Measurements from ENCODE around the gene HOXA7.

HOXA7 gene

GRCh38 chr7:27145914-27146412, 10.5 kb downstream of the HOXA7 start:
- no peak for DNase-seq

DNA sequence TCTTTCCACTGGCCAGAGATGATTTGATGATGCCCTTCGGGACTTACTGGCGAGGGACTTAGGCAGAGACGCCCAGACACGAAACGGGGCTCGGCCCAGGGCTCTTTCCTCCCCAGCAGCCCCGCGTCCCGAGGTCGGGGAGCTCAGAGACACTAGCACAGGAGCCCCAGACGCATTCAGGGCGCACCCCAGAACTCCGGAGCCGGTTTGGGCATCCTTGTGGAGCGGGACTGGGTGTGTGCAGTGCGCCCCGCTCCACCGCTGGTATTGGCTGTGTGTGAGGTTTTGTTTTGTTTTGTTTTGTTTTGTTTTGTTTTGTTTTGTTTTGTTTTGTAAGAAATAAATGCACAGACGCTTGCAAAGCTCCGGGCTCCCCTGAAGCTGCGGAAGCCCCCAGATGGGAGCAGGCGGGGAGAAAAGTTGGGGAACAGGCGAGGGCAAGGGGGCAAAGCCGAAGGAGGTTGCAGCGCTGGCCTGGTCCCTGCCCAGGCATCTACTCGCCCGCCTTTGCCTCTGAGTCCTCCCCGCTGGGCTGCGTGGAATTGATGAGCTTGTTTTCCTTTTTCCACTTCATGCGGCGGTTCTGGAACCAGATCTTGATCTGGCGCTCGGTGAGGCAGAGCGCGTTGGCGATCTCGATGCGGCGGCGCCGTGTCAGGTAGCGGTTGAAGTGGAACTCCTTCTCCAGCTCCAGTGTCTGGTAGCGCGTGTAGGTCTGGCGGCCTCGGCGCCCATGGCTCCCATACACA, 11.1 kb downstream of the HOXA7 start:
- DNase-seq, result no peak

GRCh38 chr7:27144781-27145164, 11.7 kb downstream of the HOXA7 start:
- DNase-seq, result no peak

GRCh38 chr7:27143950-27144780, 12.3 kb downstream of the HOXA7 start:
- no peak for DNase-seq

- peak; percentile 89 for DNase-seq
Observed at GRCh38 chr7:27143023-27143949, 13.2 kb downstream of the HOXA7 start, which contains the start of gene HOXA5. Gene HOXA5, minus strand, starts transcription at chr7:27143681. Its CDS starts 74 bp downstream, at chr7:27143607.

DNA sequence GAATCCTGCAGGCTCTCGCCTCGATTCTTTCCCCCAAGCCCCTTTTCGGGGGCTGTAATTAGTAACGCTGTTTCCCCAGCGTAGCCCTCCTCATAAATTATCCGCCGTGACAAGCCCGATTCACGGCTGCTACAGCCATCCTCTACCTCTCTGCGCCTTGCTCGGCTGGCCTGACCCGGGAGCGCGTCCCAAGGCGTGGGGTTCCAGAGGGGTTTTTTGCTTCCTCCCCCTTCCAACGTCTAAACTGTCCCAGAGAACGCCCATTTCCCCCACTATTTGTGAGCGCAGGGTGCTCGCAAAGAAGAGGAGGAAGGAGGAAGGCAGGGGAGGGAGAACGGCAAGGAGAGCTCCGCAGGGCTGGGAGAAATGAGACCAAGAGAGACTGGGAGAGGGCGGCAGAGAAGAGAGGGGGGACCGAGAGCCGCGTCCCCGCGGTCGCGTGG, 13.9 kb downstream of the HOXA7 start:
- DNase-seq, result no peak

GRCh38 chr7:27141923-27142579, 14.4 kb downstream of the HOXA7 start:
- no peak for DNase-seq

DNA sequence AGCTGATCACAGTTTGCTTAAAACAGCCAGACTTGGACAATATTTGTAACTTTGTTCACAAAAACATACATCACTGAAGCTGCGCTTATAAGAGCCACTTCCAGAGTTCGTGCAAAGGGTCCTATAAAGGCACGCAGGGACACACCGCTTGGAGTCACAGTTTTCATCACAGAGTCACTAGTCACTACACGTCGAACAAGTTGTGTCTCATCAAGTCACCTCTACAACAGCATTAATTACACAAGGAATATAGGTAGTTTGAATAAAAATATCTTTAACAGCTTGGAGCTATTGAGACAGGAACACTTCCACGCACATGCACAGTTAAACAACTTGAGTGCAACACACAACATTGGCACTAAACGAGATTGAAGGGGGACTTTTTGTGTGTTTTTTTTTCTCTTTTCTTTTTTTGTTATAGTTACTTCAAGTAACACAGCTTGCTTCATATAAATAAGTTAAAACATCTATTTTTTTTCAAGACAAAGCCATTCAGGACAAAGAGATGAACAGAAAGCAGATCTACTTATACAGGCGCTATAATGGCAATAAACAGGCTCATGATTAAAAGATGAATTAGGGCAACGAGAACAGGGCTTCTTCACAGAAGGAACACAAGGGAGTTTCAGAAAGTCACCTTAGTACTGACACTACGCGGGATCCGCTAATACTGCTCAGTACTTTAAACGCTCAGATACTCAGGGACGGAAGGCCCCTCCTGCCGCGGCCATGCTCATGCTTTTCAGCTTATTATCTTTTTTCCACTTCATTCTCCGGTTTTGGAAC, 15.1 kb downstream of the HOXA7 start:
- no peak for DNase-seq

DNA sequence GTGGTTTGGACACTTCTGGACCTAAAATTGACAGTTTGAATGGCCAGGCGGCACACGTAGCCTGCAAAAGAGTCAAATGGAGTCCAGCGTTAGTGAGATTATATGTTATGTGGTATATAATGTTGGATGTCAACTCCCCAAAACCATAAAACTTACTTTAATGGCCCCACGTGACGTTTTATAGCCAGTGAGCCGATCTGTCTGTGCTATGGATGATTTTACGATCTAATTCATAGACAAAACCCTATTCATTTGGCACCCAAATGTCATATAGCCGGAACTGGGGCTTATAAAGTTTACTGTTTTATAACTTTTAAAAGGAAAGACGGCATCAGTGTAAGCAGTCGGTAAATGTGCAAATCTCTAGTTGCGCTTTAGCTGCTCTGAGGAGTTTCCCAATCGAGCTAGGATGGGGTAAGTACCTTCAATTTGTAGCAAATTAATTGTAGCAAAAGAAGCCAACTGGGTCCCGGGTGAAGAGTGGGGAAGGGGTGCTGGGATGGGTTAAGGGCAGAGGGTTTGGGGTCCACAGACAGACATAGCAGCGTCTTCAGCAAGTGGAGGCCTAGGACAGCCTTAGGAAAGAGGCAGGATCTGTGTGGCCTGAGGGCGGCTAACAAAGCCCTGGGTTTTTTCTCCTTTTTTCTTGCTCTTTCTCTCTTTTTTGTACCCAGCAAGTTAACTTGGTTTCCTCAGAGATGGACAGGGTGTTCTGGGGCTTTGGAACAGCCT, 16.2 kb downstream of the HOXA7 start:
- no peak for DNase-seq

- no peak for DNase-seq
Observed at GRCh38 chr7:27139334-27140125, 16.9 kb downstream of the HOXA7 start.

DNA sequence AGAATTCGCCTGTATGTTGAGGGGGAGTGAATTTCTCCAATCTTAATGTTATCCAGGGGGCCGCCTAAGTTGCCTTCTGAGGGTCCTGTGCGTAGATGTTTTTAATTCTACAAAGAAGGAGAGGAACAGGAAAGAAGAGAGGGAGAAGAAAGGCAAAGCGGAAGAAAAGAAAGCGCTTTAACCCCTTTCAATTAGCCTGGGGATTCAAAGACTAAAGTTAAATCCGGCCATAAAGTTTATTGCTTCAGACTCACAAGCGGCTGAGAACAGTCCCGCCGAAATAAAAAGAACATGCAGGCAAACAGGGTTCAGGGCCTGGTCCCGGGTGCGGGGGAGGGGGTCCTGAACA, 17.5 kb downstream of the HOXA7 start:
- DNase-seq, result no peak

DNA sequence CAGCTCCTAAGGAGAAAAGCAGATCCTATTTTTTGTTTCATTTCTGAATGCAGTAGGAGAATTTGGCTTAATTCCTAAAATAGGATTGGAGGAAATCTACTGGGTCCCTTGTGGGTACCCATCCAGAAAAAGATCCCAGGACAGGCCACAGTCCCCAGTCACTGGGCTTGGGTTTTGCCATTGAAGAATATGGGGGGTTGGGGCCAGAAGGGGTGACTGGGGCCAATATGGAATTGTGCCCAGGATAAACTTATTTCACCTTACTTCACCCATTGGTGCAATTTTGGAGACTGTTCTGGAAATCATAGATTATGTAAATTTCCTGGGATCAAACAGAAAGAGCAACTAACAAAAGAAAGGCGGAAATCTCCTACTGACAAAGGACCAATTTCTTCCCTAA, 18.0 kb downstream of the HOXA7 start:
- DNase-seq, result no peak

- DNase-seq, result no peak
Observed at GRCh38 chr7:27137640-27138315, 18.7 kb downstream of the HOXA7 start.

DNA sequence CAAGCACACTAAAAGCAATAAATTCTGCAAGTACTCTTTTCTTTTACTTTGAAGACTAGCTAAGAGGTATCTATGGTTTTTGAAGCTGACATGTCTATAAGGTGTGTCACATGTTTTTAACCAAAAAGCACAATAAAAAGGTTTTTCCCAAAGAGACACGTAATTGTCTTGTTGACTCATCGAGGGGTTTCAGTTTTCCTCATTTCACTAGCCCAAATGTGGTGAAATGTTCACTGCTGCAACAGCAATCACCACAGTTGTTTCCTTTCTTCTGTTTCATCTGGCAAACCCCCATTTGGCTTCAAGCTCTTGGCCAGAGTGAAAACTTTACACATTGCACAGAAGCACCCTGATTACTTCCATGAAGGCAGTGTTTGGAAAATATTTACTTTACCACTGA, 22.1 kb downstream of the HOXA7 start:
- DNase-seq, result no peak

- no peak for DNase-seq
Observed at GRCh38 chr7:27133409-27134231, 22.9 kb downstream of the HOXA7 start.

DNA sequence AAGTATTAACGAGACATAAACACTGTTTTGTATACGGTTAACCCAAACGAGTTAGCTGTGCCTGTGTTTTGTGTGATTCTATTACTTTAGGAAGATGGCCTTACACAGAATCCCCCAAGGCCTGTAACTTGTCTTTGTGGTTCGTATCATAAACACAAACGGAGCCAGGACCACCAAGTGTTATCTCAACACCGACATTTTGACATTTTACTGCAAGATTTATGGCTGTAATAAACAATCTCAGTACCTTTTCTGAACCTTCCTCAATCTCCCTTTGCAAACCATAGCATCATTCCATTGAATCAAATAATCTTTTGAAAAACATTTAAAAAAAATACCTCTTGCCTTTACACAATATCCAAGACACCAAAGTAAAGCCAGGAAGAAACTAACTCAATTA, 23.5 kb downstream of the HOXA7 start:
- DNase-seq, result no peak

- no peak for DNase-seq
Observed at GRCh38 chr7:27132214-27132613, 24.3 kb downstream of the HOXA7 start.

- DNase-seq, result no peak
Observed at GRCh38 chr7:27131390-27131819, 25.1 kb downstream of the HOXA7 start.
